Liver (tissue), 9 donors: ENCODE results near the gene USP46. TPM values are rescaled to one million over a fixed set of nuclear protein-coding genes. Genes with fewer than 3 reads are reported as not detected.

Source experiments
- DNase-seq: peaks from one replicate; pipeline ENCODE4 v3.0.0-alpha.2; 2017; ENCODE audit warnings: low spot score
- H3K27ac ChIP-seq, 2 donors: one replicate each; pipeline ENCODE4 v1.7.0; 2013; ENCODE audit warnings: inconsistent platforms in 2 of 2, low read length in 2 of 2, control low read depth in 1 of 2, low read depth in 1 of 2, mild to moderate bottlenecking in 1 of 2
- H3K27me3 ChIP-seq, 4 donors: one replicate each; pipeline versions ENCODE4 v1.6.1 to v1.7.0; 2013; ENCODE audit warnings: low read length in 3 of 4, inconsistent platforms in 1 of 4, mild to moderate bottlenecking in 1 of 4, moderate library complexity in 1 of 4; ENCODE audit not compliant: control insufficient read depth in 4 of 4, insufficient read depth in 4 of 4
- H3K36me3 ChIP-seq, 4 donors: one replicate each; pipeline versions ENCODE4 v1.6.1 to v1.7.0; 2013; ENCODE audit warnings: low read length in 3 of 4, mild to moderate bottlenecking in 3 of 4, low read depth in 1 of 4, moderate library complexity in 1 of 4; ENCODE audit not compliant: control insufficient read depth in 4 of 4, insufficient read depth in 3 of 4
- H3K4me1 ChIP-seq, 4 donors: one replicate each; pipeline versions ENCODE4 v1.6.1 to v1.7.0; 2013; ENCODE audit warnings: low read length in 3 of 4, mild to moderate bottlenecking in 3 of 4, moderate library complexity in 1 of 4; ENCODE audit not compliant: control insufficient read depth in 4 of 4, insufficient read depth in 4 of 4
- H3K4me3 ChIP-seq, 3 donors: one replicate each; pipeline versions ENCODE4 v1.6.1 to v1.7.0; 2013; ENCODE audit warnings: low read length in 3 of 3, control low read depth in 1 of 3, low read depth in 1 of 3, mild to moderate bottlenecking in 1 of 3
- H3K9ac ChIP-seq, 2 donors: one replicate each; pipeline ENCODE4 v1.7.0; 2013; ENCODE audit warnings: low read length in 2 of 2, mild to moderate bottlenecking in 2 of 2, moderate library complexity in 2 of 2, control low read depth in 1 of 2, low read depth in 1 of 2
- H3K9me3 ChIP-seq, 4 donors: one replicate each; pipeline versions ENCODE4 v1.6.1 to v1.7.0; 2013; ENCODE audit warnings: low read length in 3 of 4; ENCODE audit not compliant: control insufficient read depth in 4 of 4
- EGR1 ChIP-seq, 2 donors: IDR thresholded peaks; 2 replicates each; pipeline ENCODE4 v1.6.1; 2016 to 2018; ENCODE audit warnings: antibody characterized with exemption in 2 of 2, low read depth in 2 of 2
- FOXA1 ChIP-seq: IDR thresholded peaks from 2 replicates; pipeline ENCODE4 v1.6.1; 2016; ENCODE audit warnings: antibody characterized with exemption
- FOXA2 ChIP-seq: IDR thresholded peaks from 2 replicates; pipeline ENCODE4 v1.6.1; 2016; ENCODE audit warnings: antibody characterized with exemption
- GABPA ChIP-seq, 2 donors: IDR thresholded peaks in 1 of 2; conservative IDR thresholded peaks in 1 of 2; 2 replicates each; pipeline ENCODE4 v1.6.1; 2016; ENCODE audit warnings: antibody characterized with exemption in 2 of 2, mild to moderate bottlenecking in 1 of 2, moderate library complexity in 1 of 2
- HNF4A ChIP-seq, 2 donors: conservative IDR thresholded peaks; 2 replicates each; pipeline ENCODE4 v1.6.1; 2016; ENCODE audit warnings: antibody characterized with exemption in 2 of 2, mild to moderate bottlenecking in 2 of 2
- HNF4G ChIP-seq: IDR thresholded peaks from 2 replicates; pipeline ENCODE4 v1.6.1; 2016; ENCODE audit warnings: antibody characterized with exemption
- JUND ChIP-seq, 2 donors: IDR thresholded peaks; 2 replicates each; pipeline ENCODE4 v1.6.1; 2016; ENCODE audit warnings: antibody characterized with exemption in 2 of 2
- NR2F2 ChIP-seq: IDR thresholded peaks from 2 replicates; pipeline ENCODE4 v1.6.1; 2016; ENCODE audit warnings: antibody characterized with exemption
- RAD21 ChIP-seq, 2 donors: IDR thresholded peaks; 2 replicates each; pipeline ENCODE4 v1.6.1; 2016; ENCODE audit warnings: antibody characterized with exemption in 2 of 2, mild to moderate bottlenecking in 2 of 2
- RXRA ChIP-seq, 2 donors: IDR thresholded peaks; 2 replicates each; pipeline ENCODE4 v1.6.1; 2017 to 2018; ENCODE audit warnings: antibody characterized with exemption in 2 of 2, mild to moderate bottlenecking in 1 of 2
- SP1 ChIP-seq: IDR thresholded peaks from 2 replicates; pipeline ENCODE4 v1.6.1; 2018; ENCODE audit warnings: antibody characterized with exemption, mild to moderate bottlenecking
- TAF1 ChIP-seq: conservative IDR thresholded peaks from 2 replicates; pipeline ENCODE4 v1.6.1; 2016; ENCODE audit warnings: antibody characterized with exemption, mild to moderate bottlenecking
- YY1 ChIP-seq: IDR thresholded peaks from 2 replicates; pipeline ENCODE4 v1.6.1; 2016; ENCODE audit warnings: antibody characterized with exemption, mild to moderate bottlenecking
- WGBS: extraction: QIAGEN DNeasy Blood & Tissue Kit; methylation state at CpG from one replicate; pipeline ENCODE4 v1.1.7; 2013; 5-methylcytosine and 5-hydroxymethylcytosine counted together
- polyA plus RNA-seq, 2 donors: library from polyadenylated mRNA; stranded (reverse) in 1 of 2; unstranded in 1 of 2; fragments of 200-250 nt in 1 of 2; fragments of >200 nt in 1 of 2; fragmentation: Nextera tagmentation in 1 of 2; extraction: Ambion mirVana in 1 of 2; gene quantifications; one replicate each; pipeline versions ENCODE4 v1.2.1 to v1.2.3, GENCODE V29; 2013 to 2015
- total RNA-seq, 2 donors: library from RNA; depleted of rRNA; stranded (reverse); fragments of >200 nt; gene quantifications; one replicate each; pipeline ENCODE4 v1.2.3, GENCODE V29; 2014
- TF ChIP-seq, protein P1 (sequence below): IDR thresholded peaks from 2 replicates; pipeline ENCODE4 v1.6.1; 2016; ENCODE audit warnings: antibody characterized with exemption
- TF ChIP-seq, protein P2 (sequence below): IDR thresholded peaks from 2 replicates; pipeline ENCODE4 v1.6.1; 2016; ENCODE audit warnings: antibody characterized with exemption
- TF ChIP-seq, protein P3 (sequence below): fragments of 150-350 bp; IDR thresholded peaks from 2 replicates; pipeline ENCODE4 v1.5.1; 2017; ENCODE audit warnings: improper control_type of control experiment, low read depth, low read length; ENCODE audit not compliant: missing input control
- TF ChIP-seq, protein P4 (sequence below): IDR thresholded peaks from 2 replicates; pipeline ENCODE4 v1.6.1; 2016; ENCODE audit warnings: antibody characterized with exemption, mild to moderate bottlenecking
- TF ChIP-seq, protein P5 (sequence below): IDR thresholded peaks from 2 replicates; pipeline ENCODE4 v1.6.1; 2016; ENCODE audit warnings: antibody characterized with exemption
- donor health status: healthy.
- donor health status: healthy.
- donor health status: healthy.
- donor health status: healthy.
- donor health status: healthy.

Gene USP46
- total and polyA plus RNA-seq, 4 donors, result 2.3 to 5.5 (median 3.9) TPM

DNA sequence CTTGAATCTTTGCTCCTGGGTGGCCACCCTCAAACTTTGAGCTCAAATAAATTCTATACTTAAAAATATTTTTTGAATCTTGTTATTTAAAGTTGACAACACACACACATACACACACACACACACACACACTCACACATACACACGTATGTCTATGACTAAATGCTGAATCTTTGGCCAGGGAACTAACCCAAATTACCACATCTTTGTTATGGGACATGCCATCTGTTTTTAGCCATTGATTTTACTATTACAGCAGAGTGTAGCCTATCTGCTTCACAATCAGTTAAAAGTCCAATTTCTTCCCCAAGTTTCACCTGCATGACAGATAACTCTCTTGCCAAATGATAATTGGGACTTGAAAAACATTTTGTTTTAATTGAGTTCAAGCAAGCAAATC lies 45.0 kb upstream of the USP46 start:
- Histone ChIP-seq H3K9ac (no peak overlapping the region), H3K9me3 (no peaks in the 10 kb centered on the region), H3K36me3 (no peaks in the 10 kb centered on the region), H3K27ac (no peak overlapping the region), H3K4me3 (no peak overlapping the region), H3K27me3 (no peaks in the 10 kb centered on the region), H3K4me1 (peaks cover 0 to 2% (median 0%) of the 10 kb centered on the region in 4 donors)
- TF ChIP-seq, protein P1, sequence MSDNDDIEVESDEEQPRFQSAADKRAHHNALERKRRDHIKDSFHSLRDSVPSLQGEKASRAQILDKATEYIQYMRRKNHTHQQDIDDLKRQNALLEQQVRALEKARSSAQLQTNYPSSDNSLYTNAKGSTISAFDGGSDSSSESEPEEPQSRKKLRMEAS, result peak; percentile 9
- TF ChIP-seq NR2F2, result no peak
- peak; percentile 44 to 58 for TF ChIP-seq HNF4A (conservative IDR thresholded peaks at IDR 0.05)
- TF ChIP-seq SP1, result peak; percentile 31
- peak in 1 of 2 donors; percentile 40 for TF ChIP-seq RXRA (IDR thresholded peaks at IDR 0.05)
- TF ChIP-seq FOXA1, result no peak
- TF ChIP-seq RAD21 (IDR thresholded peaks at IDR 0.05), result peak in 1 of 2 donors; percentile 12
- no peak for DNase-seq
- 19% methylated on average over 1 of the region's 1 CpG for WGBS

DNA sequence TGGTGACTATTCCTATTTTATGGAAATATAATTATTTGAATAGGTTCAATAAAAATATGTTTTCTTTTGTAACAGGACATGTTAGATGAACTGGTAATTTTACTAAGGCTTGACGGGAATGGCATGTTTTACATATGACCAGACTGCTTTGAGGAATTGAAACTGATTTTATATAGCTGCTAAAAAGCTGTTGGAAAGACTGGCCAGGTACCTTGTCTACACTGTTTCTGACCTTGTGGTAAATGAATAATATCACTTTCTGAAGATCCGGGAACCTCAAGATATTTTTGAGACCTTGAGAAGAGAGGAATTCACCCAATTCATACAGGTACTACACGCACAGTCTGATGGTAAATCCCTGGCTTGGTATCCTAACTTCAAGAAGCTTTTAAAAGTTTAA lies 42.1 kb upstream of the USP46 start:
- 94% methylated on average over 3 of the region's 3 CpGs for WGBS
- no peaks in the 10 kb centered on the region for H3K36me3 ChIP-seq
- no peak for TF ChIP-seq RAD21 (IDR thresholded peaks at IDR 0.05)
- TF ChIP-seq GABPA (IDR thresholded peaks at IDR 0.05 in 1 of 2, conservative IDR thresholded peaks at IDR 0.05 in 1 of 2), result no peak
- TF ChIP-seq YY1, result no peak
- TF ChIP-seq, protein P2, sequence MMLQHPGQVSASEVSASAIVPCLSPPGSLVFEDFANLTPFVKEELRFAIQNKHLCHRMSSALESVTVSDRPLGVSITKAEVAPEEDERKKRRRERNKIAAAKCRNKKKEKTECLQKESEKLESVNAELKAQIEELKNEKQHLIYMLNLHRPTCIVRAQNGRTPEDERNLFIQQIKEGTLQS, result no peak
- no peak for TF ChIP-seq HNF4G
- TF ChIP-seq, protein P3, sequence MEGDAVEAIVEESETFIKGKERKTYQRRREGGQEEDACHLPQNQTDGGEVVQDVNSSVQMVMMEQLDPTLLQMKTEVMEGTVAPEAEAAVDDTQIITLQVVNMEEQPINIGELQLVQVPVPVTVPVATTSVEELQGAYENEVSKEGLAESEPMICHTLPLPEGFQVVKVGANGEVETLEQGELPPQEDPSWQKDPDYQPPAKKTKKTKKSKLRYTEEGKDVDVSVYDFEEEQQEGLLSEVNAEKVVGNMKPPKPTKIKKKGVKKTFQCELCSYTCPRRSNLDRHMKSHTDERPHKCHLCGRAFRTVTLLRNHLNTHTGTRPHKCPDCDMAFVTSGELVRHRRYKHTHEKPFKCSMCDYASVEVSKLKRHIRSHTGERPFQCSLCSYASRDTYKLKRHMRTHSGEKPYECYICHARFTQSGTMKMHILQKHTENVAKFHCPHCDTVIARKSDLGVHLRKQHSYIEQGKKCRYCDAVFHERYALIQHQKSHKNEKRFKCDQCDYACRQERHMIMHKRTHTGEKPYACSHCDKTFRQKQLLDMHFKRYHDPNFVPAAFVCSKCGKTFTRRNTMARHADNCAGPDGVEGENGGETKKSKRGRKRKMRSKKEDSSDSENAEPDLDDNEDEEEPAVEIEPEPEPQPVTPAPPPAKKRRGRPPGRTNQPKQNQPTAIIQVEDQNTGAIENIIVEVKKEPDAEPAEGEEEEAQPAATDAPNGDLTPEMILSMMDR, result no peak
- no peak for TF ChIP-seq HNF4A (conservative IDR thresholded peaks at IDR 0.05)
- no peak for TF ChIP-seq JUND (IDR thresholded peaks at IDR 0.05)
- TF ChIP-seq SP1, result no peak
- TF ChIP-seq FOXA1, result no peak
- no peak for TF ChIP-seq FOXA2
- TF ChIP-seq, protein P4, sequence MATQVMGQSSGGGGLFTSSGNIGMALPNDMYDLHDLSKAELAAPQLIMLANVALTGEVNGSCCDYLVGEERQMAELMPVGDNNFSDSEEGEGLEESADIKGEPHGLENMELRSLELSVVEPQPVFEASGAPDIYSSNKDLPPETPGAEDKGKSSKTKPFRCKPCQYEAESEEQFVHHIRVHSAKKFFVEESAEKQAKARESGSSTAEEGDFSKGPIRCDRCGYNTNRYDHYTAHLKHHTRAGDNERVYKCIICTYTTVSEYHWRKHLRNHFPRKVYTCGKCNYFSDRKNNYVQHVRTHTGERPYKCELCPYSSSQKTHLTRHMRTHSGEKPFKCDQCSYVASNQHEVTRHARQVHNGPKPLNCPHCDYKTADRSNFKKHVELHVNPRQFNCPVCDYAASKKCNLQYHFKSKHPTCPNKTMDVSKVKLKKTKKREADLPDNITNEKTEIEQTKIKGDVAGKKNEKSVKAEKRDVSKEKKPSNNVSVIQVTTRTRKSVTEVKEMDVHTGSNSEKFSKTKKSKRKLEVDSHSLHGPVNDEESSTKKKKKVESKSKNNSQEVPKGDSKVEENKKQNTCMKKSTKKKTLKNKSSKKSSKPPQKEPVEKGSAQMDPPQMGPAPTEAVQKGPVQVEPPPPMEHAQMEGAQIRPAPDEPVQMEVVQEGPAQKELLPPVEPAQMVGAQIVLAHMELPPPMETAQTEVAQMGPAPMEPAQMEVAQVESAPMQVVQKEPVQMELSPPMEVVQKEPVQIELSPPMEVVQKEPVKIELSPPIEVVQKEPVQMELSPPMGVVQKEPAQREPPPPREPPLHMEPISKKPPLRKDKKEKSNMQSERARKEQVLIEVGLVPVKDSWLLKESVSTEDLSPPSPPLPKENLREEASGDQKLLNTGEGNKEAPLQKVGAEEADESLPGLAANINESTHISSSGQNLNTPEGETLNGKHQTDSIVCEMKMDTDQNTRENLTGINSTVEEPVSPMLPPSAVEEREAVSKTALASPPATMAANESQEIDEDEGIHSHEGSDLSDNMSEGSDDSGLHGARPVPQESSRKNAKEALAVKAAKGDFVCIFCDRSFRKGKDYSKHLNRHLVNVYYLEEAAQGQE, result no peak
- TF ChIP-seq, protein P1, result no peak
- no peak for TF ChIP-seq RXRA (IDR thresholded peaks at IDR 0.05)
- no peak for TF ChIP-seq NR2F2
- no peak for TF ChIP-seq TAF1
- no peak for TF ChIP-seq EGR1 (IDR thresholded peaks at IDR 0.05; ENCODE audit: low read depth in 2 of 2)
- TF ChIP-seq, protein P5, sequence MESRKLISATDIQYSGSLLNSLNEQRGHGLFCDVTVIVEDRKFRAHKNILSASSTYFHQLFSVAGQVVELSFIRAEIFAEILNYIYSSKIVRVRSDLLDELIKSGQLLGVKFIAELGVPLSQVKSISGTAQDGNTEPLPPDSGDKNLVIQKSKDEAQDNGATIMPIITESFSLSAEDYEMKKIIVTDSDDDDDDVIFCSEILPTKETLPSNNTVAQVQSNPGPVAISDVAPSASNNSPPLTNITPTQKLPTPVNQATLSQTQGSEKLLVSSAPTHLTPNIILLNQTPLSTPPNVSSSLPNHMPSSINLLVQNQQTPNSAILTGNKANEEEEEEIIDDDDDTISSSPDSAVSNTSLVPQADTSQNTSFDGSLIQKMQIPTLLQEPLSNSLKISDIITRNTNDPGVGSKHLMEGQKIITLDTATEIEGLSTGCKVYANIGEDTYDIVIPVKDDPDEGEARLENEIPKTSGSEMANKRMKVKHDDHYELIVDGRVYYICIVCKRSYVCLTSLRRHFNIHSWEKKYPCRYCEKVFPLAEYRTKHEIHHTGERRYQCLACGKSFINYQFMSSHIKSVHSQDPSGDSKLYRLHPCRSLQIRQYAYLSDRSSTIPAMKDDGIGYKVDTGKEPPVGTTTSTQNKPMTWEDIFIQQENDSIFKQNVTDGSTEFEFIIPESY, result no peak
- no peaks in the 10 kb centered on the region for H3K9me3 ChIP-seq
- H3K9ac ChIP-seq, result no peak overlapping the region
- H3K27ac ChIP-seq, result no peak overlapping the region
- DNase-seq, result no peak
- peaks cover 0 to 2% (median 2%) of the 10 kb centered on the region in 4 donors for H3K4me1 ChIP-seq
- no peaks in the 10 kb centered on the region for H3K27me3 ChIP-seq
- no peak overlapping the region for H3K4me3 ChIP-seq
